CD4-positive, alpha-beta T cell treated with Interleukin-12 subunit alpha and Interleukin-12 subunit beta, for 1 hour (primary cell): ENCODE results near the gene NPDC1.

Source experiments
- DNase-seq: peaks from one replicate; pipeline ENCODE4 v3.0.0-alpha.2; 2020

Gene NPDC1, protein sequence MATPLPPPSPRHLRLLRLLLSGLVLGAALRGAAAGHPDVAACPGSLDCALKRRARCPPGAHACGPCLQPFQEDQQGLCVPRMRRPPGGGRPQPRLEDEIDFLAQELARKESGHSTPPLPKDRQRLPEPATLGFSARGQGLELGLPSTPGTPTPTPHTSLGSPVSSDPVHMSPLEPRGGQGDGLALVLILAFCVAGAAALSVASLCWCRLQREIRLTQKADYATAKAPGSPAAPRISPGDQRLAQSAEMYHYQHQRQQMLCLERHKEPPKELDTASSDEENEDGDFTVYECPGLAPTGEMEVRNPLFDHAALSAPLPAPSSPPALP

DNA sequence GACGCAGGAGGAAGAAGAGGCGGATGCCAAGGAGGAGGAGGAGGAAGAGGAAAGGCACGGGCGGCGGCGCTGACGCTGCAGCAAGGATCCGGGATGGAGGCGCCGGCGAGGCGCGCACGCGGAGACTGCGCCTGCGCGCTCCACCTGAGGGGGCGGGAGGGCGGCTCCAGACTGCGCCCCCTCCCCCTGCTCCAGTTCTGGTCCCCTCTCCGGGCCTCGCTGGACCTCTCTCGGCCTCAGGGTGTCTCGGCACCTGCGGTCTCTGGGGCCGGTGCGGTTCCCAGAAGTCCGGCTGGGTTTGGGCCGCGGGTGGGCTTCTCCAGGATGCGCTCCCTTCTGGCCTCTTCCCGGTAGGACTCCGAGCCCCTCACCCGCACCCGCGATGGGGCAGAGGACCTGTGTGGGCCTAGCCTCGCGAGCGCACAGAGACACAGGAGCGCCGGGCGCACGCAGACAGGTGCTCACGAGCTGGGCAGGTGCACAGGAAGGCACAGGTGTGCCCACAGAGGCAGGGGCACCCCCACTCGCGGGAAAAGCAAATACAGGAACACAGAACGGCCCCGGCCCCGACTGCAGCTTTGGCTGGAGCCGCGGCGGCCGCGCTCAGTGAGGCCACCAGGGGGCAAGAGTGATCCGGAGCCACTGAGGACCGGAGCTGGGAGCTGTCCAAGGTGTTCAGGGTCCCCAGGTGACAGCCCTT is at the start of gene NPDC1:
TSS of gene NPDC1 (minus strand) at position 90 of the 700 bp plus-strand sequence. CDS start 188 bp downstream, outside the sequence.
- peak; percentile 86 for DNase-seq

DNA sequence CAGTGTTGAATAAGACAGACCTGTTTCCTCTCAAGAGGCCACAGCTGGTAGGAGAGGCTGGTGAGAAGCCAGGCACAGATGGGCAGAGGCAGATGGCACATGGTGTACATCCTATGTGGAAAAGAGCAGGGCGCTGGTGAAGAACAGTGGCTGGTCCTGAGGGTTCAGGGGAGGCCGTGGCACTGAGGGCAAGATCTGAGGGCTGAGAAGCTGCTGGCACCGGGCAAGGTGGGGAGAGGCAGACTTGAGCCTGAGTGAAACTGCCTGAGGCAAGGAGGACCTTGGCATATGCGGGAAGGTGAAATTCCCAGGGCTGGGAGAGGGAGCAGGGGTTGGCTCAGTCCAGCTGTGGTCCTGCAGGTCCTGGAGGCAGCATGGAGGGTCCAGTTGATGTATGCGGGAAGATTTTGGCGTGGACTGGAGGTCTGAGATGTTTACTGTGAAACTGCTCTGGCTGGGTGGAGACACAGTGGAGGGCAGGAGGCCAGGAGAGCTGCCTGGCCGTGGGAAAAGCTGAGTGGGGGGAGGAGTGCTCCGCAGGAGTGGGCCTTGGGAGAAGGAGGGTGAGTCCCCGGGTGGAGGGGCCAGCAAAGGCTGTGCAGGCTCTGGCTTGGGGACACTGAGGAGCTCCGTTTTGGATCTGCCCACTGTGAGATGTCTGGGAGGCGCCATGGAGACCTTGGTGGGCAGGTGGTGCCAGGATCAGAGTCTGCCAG is 43.4 kb upstream of the NPDC1 start:
- DNase-seq: no peak

DNA sequence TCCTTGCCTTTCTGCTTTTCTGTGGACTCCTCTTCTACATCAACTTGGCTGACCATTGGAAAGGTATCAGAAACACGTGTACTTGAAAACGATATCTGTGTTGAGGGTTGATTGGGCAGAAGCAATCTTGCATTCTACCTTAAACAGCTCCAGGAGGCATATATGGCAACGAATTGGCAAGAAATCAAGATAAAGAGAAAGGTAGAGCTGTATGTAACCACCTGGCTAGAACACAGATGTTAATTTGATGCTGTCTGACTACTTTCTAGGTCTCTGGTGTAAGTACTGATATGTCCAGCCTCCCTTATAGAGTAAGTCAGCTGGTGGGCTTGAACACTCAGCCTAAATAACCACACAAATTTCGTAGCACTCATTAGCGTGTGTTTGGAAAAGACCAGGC is 42.1 kb upstream of the NPDC1 start:
- no peak for DNase-seq

DNA sequence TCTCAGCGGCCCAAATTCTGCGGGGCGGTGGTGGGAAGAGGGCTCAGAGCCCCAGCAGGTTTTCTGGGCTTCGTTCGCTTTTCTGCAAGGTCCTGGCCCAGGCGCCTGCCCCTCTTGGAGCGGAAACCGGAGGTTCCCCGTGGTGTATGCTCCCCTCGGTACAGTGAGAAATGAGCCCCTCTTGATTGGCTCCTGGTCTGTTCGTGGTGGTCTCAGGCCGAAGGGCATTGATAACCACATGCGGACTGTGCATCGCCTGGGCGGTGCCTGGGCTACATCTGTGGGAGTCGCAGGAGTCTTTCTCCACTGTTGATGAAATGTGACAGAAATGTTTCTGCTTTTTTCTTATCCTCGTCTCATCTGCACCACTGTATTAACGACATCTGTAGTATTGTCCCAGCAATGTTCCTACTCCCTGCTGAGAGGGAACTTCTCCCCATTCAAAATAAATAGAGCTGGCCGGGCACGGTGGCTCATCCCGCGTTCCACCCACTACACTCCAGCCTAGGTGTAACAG is 41.5 kb upstream of the NPDC1 start:
- DNase-seq: no peak

DNA sequence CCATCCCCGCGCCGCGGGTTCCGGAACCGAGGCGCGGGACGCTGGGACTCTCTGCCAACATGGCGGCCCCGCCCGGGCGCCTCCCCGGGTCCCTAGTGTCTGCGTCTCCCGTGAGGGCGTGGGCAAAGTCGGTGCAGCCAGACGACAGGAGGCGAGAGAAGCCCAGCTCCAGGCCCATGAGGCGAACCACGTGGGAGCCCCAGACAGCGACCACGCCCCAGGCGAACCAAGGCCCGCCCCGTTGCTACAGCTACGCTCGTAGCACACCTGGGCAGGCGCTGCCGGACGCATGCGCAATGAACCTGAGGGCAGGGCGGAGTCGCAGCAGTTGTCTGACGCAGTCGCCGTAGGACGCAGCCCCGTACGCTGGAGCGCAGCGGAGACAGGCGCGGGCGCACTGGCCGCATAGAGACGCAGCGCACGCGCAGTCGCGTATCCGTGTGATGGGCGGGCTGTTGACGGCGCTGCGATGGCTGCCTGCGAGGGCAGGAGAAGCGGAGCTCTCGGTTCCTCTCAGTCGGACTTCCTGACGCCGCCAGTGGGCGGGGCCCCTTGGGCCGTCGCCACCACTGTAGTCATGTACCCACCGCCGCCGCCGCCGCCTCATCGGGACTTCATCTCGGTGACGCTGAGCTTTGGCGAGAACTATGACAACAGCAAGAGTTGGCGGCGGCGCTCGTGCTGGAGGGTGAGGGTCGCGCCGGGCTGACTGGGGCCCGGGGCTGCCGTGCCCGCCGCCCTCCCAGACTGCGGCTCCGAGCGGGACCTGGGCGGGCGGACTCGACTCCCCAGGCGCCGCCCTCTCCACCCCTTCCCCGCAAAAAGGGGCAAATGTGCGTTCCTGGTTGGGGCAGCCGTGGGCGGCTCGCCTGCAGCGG is 40.8 kb upstream of the NPDC1 start, which contains the start of gene MAN1B1:
TSS of gene MAN1B1 (plus strand) at position 455 of the 878 bp plus-strand sequence. CDS start at position 470, 15 bp downstream.
- peak; percentile 100 for DNase-seq

DNA sequence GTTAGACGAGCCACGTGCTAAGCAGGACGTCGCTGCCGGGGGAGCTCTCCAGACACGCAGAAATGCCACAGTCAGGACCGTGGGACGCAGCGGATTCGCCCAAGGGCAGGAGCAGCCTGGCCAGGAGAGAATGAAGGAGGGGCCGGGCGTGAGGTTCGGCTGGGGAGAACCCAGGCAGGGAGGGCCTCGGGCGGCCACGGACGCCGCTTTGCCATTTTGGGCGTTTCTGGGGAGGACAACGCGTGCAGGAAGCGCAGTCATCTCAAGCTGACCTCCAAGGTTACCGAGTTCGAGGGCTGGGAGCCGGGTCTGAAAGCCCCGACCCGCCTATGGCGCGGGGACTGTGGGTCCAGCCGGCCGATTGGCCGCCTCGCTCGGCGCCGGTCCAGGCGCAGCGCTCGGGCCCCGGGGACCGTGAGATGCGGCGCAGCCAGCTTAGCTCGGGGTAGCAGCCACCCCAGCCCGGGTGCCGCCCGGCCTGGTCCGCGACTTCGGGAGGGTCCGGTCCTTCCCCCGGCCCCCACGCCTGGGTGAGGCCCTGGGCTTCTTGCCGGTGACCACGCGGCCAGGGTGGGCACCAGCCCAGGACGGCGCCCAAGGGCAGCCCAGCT is 40.0 kb upstream of the NPDC1 start:
- peak; percentile 40 for DNase-seq

DNA sequence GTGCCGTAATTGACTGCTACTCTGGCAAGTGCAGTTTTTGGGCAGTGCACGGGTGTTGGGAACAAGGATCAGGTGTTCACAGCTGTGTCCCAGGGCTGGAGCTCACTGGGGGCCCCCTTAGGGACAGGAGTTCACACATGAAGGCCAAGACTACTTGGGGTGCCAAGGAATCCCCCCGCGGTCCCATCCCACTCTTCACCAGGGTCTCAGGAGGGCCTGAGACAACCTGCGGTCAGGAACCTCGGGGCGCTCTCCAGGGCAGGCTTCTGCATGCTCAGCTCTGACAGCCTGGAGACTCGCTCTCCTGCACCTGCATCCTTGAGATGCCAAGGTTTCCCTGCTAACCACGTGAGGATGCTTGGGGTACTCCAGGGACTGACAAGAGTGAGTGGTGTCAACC is 38.5 kb upstream of the NPDC1 start:
- DNase-seq: no peak

DNA sequence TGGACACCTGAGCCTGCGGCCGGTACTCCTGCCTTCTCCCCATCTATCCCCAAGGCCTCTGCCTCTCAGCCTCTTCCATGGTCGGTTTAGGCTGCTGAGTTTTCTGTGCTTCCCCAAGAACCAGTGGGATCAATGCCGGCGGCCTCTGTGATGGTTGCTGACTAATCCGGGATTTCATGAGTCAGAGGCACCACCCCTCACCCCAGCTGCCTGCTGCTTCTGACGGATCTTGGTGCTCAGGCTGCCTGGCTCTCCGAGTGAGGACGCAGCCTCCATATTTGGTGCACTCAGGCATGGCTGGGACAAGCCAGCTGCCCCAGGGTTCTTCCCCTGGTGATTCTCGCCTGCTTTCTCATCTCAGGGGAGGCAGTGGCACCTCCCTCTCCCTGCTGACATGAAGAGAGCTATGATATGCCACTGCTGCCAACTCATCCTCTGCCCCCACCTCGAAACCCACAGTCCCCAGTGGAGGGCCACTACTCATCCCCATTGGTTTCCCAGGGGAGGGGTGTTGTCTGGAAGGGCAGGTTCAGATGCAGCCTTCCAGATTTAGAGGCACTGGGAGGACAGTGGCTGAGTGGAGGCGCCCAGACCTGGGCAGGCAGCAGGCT is 37.5 kb upstream of the NPDC1 start:
- no peak for DNase-seq

DNA sequence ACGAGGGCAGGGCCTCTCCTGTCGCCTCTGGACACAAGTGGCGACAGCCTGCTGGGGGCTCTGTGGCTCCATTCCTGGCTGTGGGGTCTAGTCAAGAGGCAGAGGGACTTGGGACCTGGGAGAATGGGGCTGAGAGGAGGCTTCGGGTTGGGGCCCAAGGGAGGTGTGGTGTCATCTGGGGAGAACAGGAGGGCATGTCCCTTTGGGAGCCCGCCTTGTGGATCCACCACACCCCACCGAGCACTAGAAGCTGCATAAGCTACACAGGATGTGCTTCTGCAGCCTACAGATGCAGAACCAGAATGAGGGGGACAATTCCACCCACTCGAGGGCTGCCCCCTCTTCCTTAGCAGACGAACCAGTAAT is 36.9 kb upstream of the NPDC1 start:
- no peak for DNase-seq

DNA sequence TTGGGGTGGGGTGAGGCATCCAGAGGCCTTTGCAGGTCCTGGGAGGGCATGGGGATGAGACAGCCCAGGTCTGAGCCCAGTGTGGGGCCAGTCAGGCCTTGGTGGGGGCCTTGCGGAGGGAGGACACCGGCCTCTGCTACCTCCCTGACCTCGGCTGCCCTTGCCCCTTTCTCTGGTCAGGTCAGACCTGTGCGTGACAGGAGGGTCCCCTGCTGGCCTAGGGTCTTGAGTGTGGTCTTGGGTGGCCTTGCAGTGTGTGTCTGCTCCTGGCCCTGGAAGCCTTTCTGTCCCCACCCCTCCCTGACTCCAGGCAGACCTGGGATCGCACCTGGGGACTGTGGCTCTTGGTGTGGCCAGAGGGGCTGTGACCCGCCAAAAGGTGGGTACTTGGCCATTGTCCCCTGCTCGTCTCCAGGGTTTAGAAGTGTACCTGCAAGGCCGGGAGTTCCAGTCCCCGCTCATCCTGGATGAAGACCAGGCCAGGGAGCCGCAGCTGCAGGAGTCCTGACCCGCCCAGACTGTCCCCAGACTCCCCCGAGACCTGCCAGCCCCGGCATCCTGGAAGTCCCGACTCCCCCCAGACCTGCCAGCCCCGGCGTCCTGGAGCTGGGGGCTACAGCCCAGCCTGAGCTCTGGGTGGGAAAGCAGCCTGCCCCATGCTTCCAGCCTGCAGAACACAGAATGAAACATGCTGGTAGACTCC is 36.4 kb upstream of the NPDC1 start:
- no peak for DNase-seq

DNA sequence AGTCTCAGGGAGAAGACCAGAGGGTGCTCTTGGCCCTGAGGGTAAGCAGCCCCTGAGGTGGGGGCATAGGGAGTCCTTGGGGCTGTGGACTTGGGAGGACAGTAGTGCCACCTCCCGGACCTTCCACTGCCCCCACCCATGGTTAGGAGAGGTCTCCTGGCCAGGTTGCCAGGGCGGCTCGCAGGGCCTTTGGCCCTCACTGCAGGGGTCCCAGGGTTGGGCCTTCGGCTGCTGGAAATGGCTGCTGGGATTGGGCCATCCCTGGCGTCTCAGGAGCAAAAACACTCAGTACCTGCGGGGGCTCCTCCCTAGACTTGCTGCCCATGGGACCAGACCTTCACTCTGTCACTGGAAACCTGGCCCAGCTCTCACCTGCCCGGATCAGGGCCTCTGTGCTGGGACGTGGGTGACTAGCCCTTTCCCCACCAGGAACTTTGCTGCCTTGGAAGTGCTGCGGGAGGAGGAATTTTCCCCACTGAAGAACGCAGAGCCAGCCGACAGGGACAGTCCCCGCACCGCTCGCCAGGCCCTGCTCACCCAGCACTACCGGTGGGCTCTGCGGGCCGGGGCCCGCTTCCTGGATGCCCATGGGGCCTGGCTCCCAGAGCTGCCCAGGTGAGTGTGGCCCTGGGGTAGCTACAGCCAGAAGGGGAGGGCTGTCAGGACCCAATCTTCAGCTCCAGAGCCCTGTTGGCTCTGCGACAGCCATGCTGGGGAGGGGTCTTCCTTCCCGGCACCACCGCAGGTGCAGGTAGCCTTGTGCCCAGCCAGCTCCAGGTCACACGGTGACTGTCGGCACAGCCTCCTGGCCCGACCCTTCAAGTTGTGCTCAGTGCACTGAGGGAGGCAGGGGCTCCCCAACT is 34.5 kb upstream of the NPDC1 start:
- DNase-seq: no peak

DNA sequence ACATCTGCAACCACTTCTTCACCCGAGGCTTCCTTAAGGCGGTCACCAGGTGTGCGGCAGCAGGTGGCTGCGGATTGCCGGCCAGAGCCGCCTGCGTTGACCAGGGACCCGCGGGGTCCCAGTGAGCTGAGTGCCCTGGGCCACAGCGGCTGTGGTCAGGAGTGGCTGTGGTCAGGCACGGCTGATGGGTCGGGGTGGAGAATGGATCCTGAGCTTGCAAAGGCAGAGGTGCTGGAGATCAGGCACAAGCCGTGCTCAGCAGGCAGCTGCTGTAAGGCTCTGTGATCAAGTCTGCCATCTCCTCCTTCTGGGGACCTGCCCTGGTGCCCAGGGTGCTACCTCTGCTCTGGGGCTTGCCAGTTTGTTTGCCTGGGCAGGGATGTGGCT is 33.4 kb upstream of the NPDC1 start:
- no peak for DNase-seq

DNA sequence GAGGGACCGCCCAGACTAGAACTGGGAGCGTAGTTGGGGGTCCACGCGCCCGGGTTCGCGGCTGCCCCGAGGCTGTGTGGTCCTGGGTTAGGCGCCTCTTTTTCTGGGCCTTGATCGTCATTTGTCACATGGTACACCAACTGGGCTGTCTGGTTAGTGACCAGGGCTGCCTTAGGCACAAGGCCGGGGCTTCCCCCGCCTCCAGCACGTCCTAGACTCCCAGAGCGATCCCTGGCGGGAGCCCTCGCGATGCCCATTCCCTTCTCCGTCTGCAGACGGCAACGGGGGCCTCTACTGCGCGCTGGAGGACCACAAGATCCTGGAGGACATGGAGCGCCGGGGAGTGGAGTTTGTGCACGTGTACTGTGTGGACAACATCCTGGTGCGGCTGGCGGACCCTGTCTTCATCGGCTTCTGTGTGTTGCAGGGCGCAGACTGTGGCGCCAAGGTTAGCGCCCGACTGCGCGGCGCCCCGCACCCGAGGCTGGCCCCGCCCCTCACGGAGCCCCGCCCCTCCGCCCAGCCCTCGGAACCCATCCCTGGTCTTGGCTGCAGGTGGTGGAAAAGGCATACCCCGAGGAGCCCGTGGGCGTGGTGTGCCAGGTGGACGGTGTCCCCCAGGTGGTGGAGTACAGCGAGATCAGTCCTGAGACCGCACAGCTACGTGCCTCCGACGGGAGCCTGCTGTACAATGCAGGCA is 32.9 kb upstream of the NPDC1 start:
- no peak for DNase-seq

DNA sequence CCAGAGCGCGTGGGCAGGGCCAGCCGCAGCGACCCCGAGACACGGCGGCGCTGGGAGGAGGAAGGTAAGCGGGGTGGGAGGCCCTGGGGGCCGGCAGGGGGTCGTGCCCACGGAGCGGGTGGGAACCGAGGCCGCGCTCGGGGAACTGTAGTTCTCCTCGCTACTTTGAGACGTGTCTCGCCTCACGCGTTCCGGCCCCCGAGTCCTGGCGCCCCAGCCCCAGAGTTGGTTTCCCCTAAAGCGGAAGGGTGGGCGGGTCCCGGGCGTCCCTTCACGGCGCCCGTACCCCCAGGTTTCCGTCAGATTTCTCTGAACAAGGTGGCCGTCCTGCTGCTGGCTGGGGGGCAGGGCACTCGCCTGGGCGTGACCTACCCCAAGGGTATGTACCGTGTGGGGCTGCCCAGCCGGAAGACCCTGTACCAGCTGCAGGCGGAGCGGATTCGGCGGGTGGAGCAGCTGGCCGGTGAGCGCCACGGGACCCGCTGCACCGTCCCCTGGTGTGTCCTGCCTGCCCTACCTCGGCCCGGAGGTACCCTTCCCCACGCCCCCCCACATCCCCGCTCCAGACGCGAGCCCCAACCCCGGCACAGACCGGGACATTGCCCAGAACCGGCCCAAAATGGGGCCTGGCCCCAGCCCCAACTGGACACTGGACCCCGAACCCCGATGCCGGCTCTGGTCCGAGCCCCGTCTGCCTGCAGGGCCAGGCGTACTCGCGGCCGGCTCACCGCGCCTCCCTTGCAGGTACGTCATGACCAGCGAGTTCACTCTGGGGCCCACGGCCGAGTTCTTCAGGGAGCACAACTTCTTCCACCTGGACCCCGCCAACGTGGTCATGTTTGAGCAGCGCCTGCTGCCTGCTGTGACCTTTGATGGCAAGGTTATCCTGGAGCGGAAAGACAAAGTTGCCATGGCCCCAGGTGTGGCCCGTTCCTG is 32.0 kb upstream of the NPDC1 start:
- DNase-seq: peak; percentile 52

DNA sequence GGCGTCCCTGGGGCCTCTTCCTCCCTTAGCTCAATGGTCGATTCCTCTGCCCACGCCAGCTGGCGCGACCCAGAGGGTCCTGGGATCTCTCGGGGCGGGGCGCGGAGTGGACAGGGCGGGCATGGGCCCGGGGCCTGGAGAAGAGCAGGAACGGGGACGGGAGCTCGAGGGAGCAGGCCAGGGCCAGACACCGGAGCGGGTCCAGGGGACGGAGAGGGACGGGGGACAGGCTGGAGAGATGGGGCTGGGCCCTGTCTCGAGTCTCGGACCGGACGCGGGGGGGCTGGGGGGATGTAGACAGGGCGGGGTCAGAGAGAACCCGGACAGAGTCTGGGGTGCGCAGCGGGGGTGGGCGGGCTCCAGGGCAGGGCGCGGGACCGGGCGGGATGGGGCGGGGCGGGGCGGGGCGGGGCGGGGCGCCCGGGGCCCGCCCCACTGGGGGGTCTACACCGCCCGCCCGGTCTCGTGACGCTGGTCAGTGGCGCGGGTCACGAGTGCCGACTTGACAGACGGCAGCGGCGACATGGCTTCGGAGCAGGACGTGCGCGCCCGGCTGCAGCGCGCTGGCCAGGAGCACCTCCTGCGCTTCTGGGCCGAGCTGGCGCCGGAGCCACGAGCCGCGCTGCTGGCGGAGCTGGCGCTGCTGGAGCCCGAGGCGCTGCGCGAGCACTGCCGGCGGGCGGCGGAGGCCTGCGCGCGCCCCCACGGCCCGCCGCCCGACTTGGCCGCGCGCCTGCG is 31.2 kb upstream of the NPDC1 start, which contains the start of gene UAP1L1:
TSS of gene UAP1L1 (plus strand) at position 508 of the 738 bp plus-strand sequence. CDS start at position 524, 16 bp downstream.
- peak; percentile 68 for DNase-seq

DNA sequence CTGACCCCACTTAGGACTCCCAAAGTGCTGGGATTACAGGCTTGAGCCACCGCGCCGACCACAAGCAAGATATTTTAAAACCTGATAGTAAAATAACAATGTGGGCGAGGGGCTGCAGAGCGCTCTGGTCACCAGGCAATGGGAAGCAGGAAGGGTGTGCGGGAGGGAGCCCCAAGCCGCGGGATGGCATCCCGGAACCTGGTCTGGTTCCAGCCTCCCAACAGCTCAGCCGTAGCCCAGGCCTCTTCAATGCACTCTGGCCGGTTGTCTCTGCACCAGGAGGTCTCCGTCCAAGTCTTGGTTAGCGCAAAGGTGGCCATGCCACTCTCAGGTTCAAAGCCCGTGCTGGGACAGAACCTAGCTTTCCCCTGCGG is 30.6 kb upstream of the NPDC1 start:
- DNase-seq: no peak

DNA sequence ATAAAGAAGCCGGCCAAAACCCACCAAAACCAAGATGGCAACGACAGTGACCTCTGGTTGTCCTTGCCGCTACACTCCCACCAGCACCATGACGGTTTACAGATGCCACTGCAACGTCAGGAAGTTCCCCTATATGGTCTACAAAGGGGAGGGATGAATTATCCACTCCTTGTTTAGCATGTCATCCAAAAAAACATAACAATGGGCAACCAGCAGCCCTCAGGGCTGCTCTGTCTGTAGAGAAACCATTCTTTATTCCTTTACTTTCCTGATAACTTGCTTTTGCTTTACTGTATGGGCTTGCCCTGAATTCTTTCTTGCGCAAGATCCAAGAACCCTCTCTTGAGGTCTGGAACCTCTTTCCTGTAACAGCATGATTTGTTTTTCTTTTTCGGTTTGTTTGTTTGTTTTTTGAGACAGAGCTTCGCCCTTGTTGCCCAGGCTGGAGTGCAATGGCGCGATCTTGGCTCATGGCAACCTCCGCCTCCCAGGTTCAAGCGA is 29.3 kb upstream of the NPDC1 start:
- no peak for DNase-seq
